Kidney (tissue), 14 donors: ENCODE results near the gene ADTRP. TPM values are rescaled to one million over a fixed set of nuclear protein-coding genes. Genes with fewer than 3 reads are reported as not detected.
A peak's percentile ranks its signal among the peaks of the same experiment; 100 is the strongest.

Source experiments
- DNase-seq, 5 donors: peaks; one replicate each; pipeline ENCODE4 v3.0.0-alpha.2; 2013 to 2020
- FAIRE-seq: peaks from 2 replicates; lab custom pipeline; 2012; peaks lifted over from hg19 to GRCh38; lab: Jason Lieb, UNC
- H3K27ac ChIP-seq, 2 donors: one replicate each; pipeline ENCODE4 v1.7.0; 2013; ENCODE audit warnings: low read depth in 2 of 2, low read length in 2 of 2, inconsistent platforms in 1 of 2
- H3K27me3 ChIP-seq: one replicate; pipeline ENCODE4 v1.7.1; 2013; ENCODE audit warnings: low read length, inconsistent platforms; ENCODE audit not compliant: control insufficient read depth, insufficient read depth
- H3K36me3 ChIP-seq, 3 donors: one replicate each; pipeline versions ENCODE4 v1.7.0 to v1.7.1; 2013; ENCODE audit warnings: low read length in 3 of 3, control low read depth in 1 of 3, inconsistent platforms in 1 of 3; ENCODE audit not compliant: insufficient read depth in 3 of 3, control insufficient read depth in 2 of 3
- H3K4me1 ChIP-seq, 3 donors: one replicate each; pipeline versions ENCODE4 v1.7.0 to v1.7.1; 2013; ENCODE audit warnings: low read length in 3 of 3, inconsistent platforms in 1 of 3, low read depth in 1 of 3; ENCODE audit not compliant: control insufficient read depth in 2 of 3, insufficient read depth in 2 of 3
- H3K4me3 ChIP-seq, 3 donors: one replicate each; pipeline versions ENCODE4 v1.7.0 to v1.8.1; 2013; ENCODE audit warnings: low read length in 3 of 3, control low read depth in 1 of 3, inconsistent platforms in 1 of 3
- H3K9ac ChIP-seq, 3 donors: one replicate each; pipeline versions ENCODE4 v1.7.0 to v1.7.1; 2013; ENCODE audit warnings: low read length in 3 of 3, control low read depth in 1 of 3, inconsistent platforms in 1 of 3
- H3K9me3 ChIP-seq, 3 donors: one replicate each; pipeline versions ENCODE4 v1.7.0 to v1.7.1; 2013; ENCODE audit warnings: low read length in 3 of 3, control low read depth in 1 of 3, inconsistent platforms in 1 of 3; ENCODE audit not compliant: control insufficient read depth in 2 of 3, insufficient read depth in 1 of 3
- CTCF ChIP-seq: IDR thresholded peaks from 3 replicates; pipeline ENCODE4 v1.5.1; 2012; ENCODE audit warnings: mild to moderate bottlenecking, moderate library complexity, borderline replicate concordance; ENCODE audit not compliant: insufficient read depth; ENCODE audit errors: extremely low read depth
- intact Hi-C: fragments of 100-400 bp; cut with DNase I; formaldehyde crosslinking; loops from one replicate; pipeline ENCODE4 v1.11.1; 2022
- polyA plus RNA-seq: library from polyadenylated mRNA; stranded (reverse); fragments of 350-450 nt; fragmentation: Illumina TruSeq; extraction: RNeasy Lipid Tissue Mini Kit (QIAGEN cat#74804); gene quantifications from one replicate; pipeline ENCODE4 v1.2.3, GENCODE V29; 2014; ENCODE audit warnings: low read depth, low replicate concordance; ENCODE audit not compliant: insufficient read depth
- total RNA-seq: library from RNA; stranded (reverse); fragmentation: NEBNext Ultra II Directional; extraction: Animal tissue kit (Norgen Biotek cat#: 25700); gene quantifications from one replicate; pipeline ENCODE4 v1.2.1, GENCODE V29; 2021
- donor health status: control.
- donor health status: control.
- donor health status: control.
- donor health status: control.
- donor health status: control.
- donor health status: DM: yes; HTN: yes; CAD: no.
- donor health status: Normal renal cell carcinoma (clear cell type).

The ADTRP gene
- total and polyA plus RNA-seq, 2 donors from 2014 or later: 2.7 to 5.9 TPM

- no peak for TF ChIP-seq CTCF
- H3K4me1 ChIP-seq: peaks cover 3 to 12% (median 5%) of the 10 kb centered on the region in 3 donors
- H3K9ac ChIP-seq: no peak overlapping the region
- no peaks in the 10 kb centered on the region for H3K36me3 ChIP-seq
- FAIRE-seq: no peak
- DNase-seq: peak in 4 of 5 donors; percentile 53 to 69 (median 63)
- peak overlapping the region in 1 of 2 donors; percentile 32 for H3K27ac ChIP-seq
- no peaks in the 10 kb centered on the region for H3K9me3 ChIP-seq
- intact Hi-C loops: no loop called here
- no peaks in the 10 kb centered on the region for H3K27me3 ChIP-seq
- no peak overlapping the region for H3K4me3 ChIP-seq
Measured at GRCh38 chr6:11710311-11710761, 68.3 kb downstream of the ADTRP start.

GRCh38 chr6:11706171-11706570 is 72.4 kb downstream of the ADTRP start:
- peak in 1 of 5 donors; percentile 25 for DNase-seq
- intact Hi-C loops: no loop called here
- no peak for FAIRE-seq
- Histone ChIP-seq H3K27ac (no peak overlapping the region), H3K4me3 (no peak overlapping the region), H3K36me3 (no peaks in the 10 kb centered on the region), H3K9me3 (no peaks in the 10 kb centered on the region), H3K9ac (no peak overlapping the region), H3K4me1 (peaks cover 3 to 9% (median 5%) of the 10 kb centered on the region in 3 donors), H3K27me3 (no peaks in the 10 kb centered on the region)
- TF ChIP-seq CTCF: no peak

GRCh38 chr6:11705483-11705882 is 73.1 kb downstream of the ADTRP start:
- TF ChIP-seq CTCF: no peak
- H3K27ac ChIP-seq: no peak overlapping the region
- peaks cover 0 to 5% (median 3%) of the 10 kb centered on the region in 3 donors for H3K4me1 ChIP-seq
- no peaks in the 10 kb centered on the region for H3K36me3 ChIP-seq
- no peaks in the 10 kb centered on the region for H3K27me3 ChIP-seq
- intact Hi-C loops: no loop called here
- no peaks in the 10 kb centered on the region for H3K9me3 ChIP-seq
- H3K9ac ChIP-seq: no peak overlapping the region
- FAIRE-seq: no peak
- no peak for DNase-seq
- no peak overlapping the region for H3K4me3 ChIP-seq

GRCh38 chr6:11705069-11705468 is 73.5 kb downstream of the ADTRP start:
- TF ChIP-seq CTCF: no peak

More at GRCh38 chr6:11705069-11705468, 73.5 kb downstream of the ADTRP start:
- Histone ChIP-seq H3K9me3 (no peaks in the 10 kb centered on the region), H3K27me3 (no peaks in the 10 kb centered on the region), H3K9ac (no peak overlapping the region), H3K4me1 (peaks cover 0 to 2% (median 1%) of the 10 kb centered on the region in 3 donors), H3K27ac (no peak overlapping the region), H3K36me3 (no peaks in the 10 kb centered on the region), H3K4me3 (no peak overlapping the region)
- FAIRE-seq (no peak), DNase-seq (no peak)
- intact Hi-C loops: no loop called here
